RWPE2 (cell line): Measurements from ENCODE around the gene RPTOR.

Source experiments
- ATAC-seq: fragments of 200-7000 bp; cut with Tn5 transposase; 3 replicates; pipeline ENCODE4 v1.9.1; 2021; ENCODE audit warnings: low read depth
- DNase-seq: peaks from one replicate; pipeline ENCODE4 v3.0.0-alpha.2; 2020; ENCODE audit warnings: low spot score
- H3K27ac ChIP-seq: fragments of 450-650 bp; 2 replicates; pipeline ENCODE4 v1.5.1; 2017; ENCODE audit warnings: mild to moderate bottlenecking; ENCODE audit not compliant: poor library complexity, severe bottlenecking
- H3K27me3 ChIP-seq: fragments of 250-450 bp; sonication (Bioruptor Pico); 2 replicates; pipeline ENCODE4 v1.5.1; 2021; ENCODE audit warnings: mild to moderate bottlenecking, moderate library complexity; ENCODE audit not compliant: insufficient read depth, poor library complexity, severe bottlenecking
- H3K36me3 ChIP-seq: fragments of 250-450 bp; sonication (Bioruptor Pico); 2 replicates; pipeline ENCODE4 v1.5.1; 2020; ENCODE audit warnings: low read depth, mild to moderate bottlenecking, moderate library complexity
- H3K4me1 ChIP-seq: fragments of 250-450 bp; sonication (Bioruptor Pico); 2 replicates; pipeline ENCODE4 v1.5.1; 2021; ENCODE audit warnings: mild to moderate bottlenecking, moderate library complexity; ENCODE audit not compliant: insufficient read depth, poor library complexity, severe bottlenecking
- H3K4me3 ChIP-seq: fragments of 250-450 bp; sonication (Bioruptor Pico); 2 replicates; pipeline ENCODE4 v1.5.1; 2021; ENCODE audit warnings: mild to moderate bottlenecking, moderate library complexity; ENCODE audit not compliant: severe bottlenecking
- H3K9me3 ChIP-seq: fragments of 250-450 bp; sonication (Bioruptor Pico); 2 replicates; pipeline ENCODE4 v1.5.1; 2021; ENCODE audit warnings: mild to moderate bottlenecking, moderate library complexity; ENCODE audit not compliant: severe bottlenecking
- CTCF ChIP-seq: fragments of 450-650 bp; IDR thresholded peaks from one replicate; pipeline ENCODE4 v1.5.1; 2017; ENCODE audit warnings: mild to moderate bottlenecking, moderate library complexity; ENCODE audit not compliant: poor library complexity, severe bottlenecking

Gene RPTOR

GRCh38 chr17:80949451-80950421 lies 405.1 kb downstream of the RPTOR start:
- DNase-seq (no peak), ATAC-seq (no peak)
- H3K36me3 ChIP-seq: peaks cover 19% of the 10 kb centered on the region

GRCh38 chr17:80950466-80951120 lies 406.0 kb downstream of the RPTOR start:
- DNase-seq: no peak
- no peak for TF ChIP-seq CTCF
- ATAC-seq: no peak
- Histone ChIP-seq H3K4me3 (no peak overlapping the region), H3K27me3 (no peaks in the 10 kb centered on the region), H3K36me3 (peaks cover 18% of the 10 kb centered on the region), H3K4me1 (no peaks in the 10 kb centered on the region), H3K27ac (no peak overlapping the region), H3K9me3 (no peaks in the 10 kb centered on the region)

More at GRCh38 chr17:80949451-80950421, 405.1 kb downstream of the RPTOR start:
- Histone ChIP-seq H3K4me3 (no peak overlapping the region), H3K9me3 (no peaks in the 10 kb centered on the region), H3K27ac (no peak overlapping the region), H3K4me1 (no peaks in the 10 kb centered on the region), H3K27me3 (no peaks in the 10 kb centered on the region)
- TF ChIP-seq CTCF: no peak

- Histone ChIP-seq H3K4me3 (no peak overlapping the region), H3K4me1 (no peaks in the 10 kb centered on the region), H3K27me3 (no peaks in the 10 kb centered on the region), H3K36me3 (peaks cover 10% of the 10 kb centered on the region), H3K27ac (no peak overlapping the region), H3K9me3 (no peaks in the 10 kb centered on the region)
- ATAC-seq: no peak
- TF ChIP-seq CTCF: no peak
- peak; percentile 63 for DNase-seq
These were observed 406.8 kb downstream of the RPTOR start for GRCh38 chr17:80951121-80952090.

GRCh38 chr17:80952291-80952690 lies 407.7 kb downstream of the RPTOR start:
- ATAC-seq: no peak
- no peak for TF ChIP-seq CTCF
- H3K4me3 ChIP-seq: no peak overlapping the region
- no peaks in the 10 kb centered on the region for H3K27me3 ChIP-seq
- DNase-seq: no peak
- H3K4me1 ChIP-seq: no peaks in the 10 kb centered on the region
- H3K36me3 ChIP-seq: peaks cover 3% of the 10 kb centered on the region; the same call in 1 of the 2 replicates
- H3K27ac ChIP-seq: no peak overlapping the region
- no peaks in the 10 kb centered on the region for H3K9me3 ChIP-seq
